Measurements from ENCODE around the gene NT5C1A.

Gene NT5C1A

GRCh38 chr1:39659538-39659937 is 12.4 kb downstream of the NT5C1A start:
- no peak for DNase-seq (ENCODE audit: low spot score)

- DNase-seq (ENCODE audit: low spot score), result no peak
Measured at GRCh38 chr1:39659110-39659509, 12.8 kb downstream of the NT5C1A start.

GRCh38 chr1:39657923-39658485 is 13.9 kb downstream of the NT5C1A start:
- peak; percentile 60 for DNase-seq (ENCODE audit: low spot score)

GRCh38 chr1:39657402-39657801 is 14.5 kb downstream of the NT5C1A start:
- no peak for DNase-seq (ENCODE audit: low spot score)

- DNase-seq (ENCODE audit: low spot score), result no peak
Measured at GRCh38 chr1:39656391-39656790, 15.5 kb downstream of the NT5C1A start.

- no peak for DNase-seq (ENCODE audit: low spot score)
Measured at GRCh38 chr1:39655578-39656268, 16.2 kb downstream of the NT5C1A start.

GRCh38 chr1:39654291-39654690 is 17.6 kb downstream of the NT5C1A start:
- no peak for DNase-seq (ENCODE audit: low spot score)

- peak; percentile 57 for DNase-seq (ENCODE audit: low spot score)
Measured at GRCh38 chr1:39653546-39654031, 18.3 kb downstream of the NT5C1A start.

GRCh38 chr1:39652554-39652953 is 19.4 kb downstream of the NT5C1A start:
- DNase-seq (ENCODE audit: low spot score), result no peak

- no peak for DNase-seq (ENCODE audit: low spot score)
Measured at GRCh38 chr1:39652105-39652504, 19.8 kb downstream of the NT5C1A start.

- DNase-seq (ENCODE audit: low spot score), result no peak
Measured at GRCh38 chr1:39650431-39650830, 21.5 kb downstream of the NT5C1A start.

- no peak for DNase-seq (ENCODE audit: low spot score)
Measured at GRCh38 chr1:39649636-39650185, 22.2 kb downstream of the NT5C1A start.

- no peak for DNase-seq (ENCODE audit: low spot score)
Measured at GRCh38 chr1:39648496-39648895, 23.4 kb downstream of the NT5C1A start.

- no peak for DNase-seq (ENCODE audit: low spot score)
Measured at GRCh38 chr1:39647247-39647646, 24.7 kb downstream of the NT5C1A start.

- no peak for DNase-seq (ENCODE audit: low spot score)
Measured at GRCh38 chr1:39646232-39647081, 25.4 kb downstream of the NT5C1A start.

GRCh38 chr1:39645411-39646043 is 26.4 kb downstream of the NT5C1A start:
- DNase-seq (ENCODE audit: low spot score), result no peak

GRCh38 chr1:39643705-39644104 is 28.2 kb downstream of the NT5C1A start:
- DNase-seq (ENCODE audit: low spot score), result no peak

- DNase-seq (ENCODE audit: low spot score), result no peak
Measured at GRCh38 chr1:39642796-39643195, 29.1 kb downstream of the NT5C1A start.

GRCh38 chr1:39640861-39641260 is 31.0 kb downstream of the NT5C1A start:
- DNase-seq (ENCODE audit: low spot score), result no peak

GRCh38 chr1:39639305-39640130 is 32.4 kb downstream of the NT5C1A start, which contains the start of gene HEYL:
TSS of gene HEYL (minus strand) at chr1:39639643. CDS start at chr1:39639625, 18 bp downstream.
- no peak for DNase-seq (ENCODE audit: low spot score)

GRCh38 chr1:39638965-39639304 is 33.0 kb downstream of the NT5C1A start:
- no peak for DNase-seq (ENCODE audit: low spot score)

All from COLO829 (cell line).